ENCODE results near the gene KCNJ2. TPM values are rescaled to one million over a fixed set of nuclear protein-coding genes. Genes with fewer than 3 reads are reported as not detected.

The KCNJ2 gene
- total and polyA plus RNA-seq, 5 experiments from 2014 or later, result not detected

DNA sequence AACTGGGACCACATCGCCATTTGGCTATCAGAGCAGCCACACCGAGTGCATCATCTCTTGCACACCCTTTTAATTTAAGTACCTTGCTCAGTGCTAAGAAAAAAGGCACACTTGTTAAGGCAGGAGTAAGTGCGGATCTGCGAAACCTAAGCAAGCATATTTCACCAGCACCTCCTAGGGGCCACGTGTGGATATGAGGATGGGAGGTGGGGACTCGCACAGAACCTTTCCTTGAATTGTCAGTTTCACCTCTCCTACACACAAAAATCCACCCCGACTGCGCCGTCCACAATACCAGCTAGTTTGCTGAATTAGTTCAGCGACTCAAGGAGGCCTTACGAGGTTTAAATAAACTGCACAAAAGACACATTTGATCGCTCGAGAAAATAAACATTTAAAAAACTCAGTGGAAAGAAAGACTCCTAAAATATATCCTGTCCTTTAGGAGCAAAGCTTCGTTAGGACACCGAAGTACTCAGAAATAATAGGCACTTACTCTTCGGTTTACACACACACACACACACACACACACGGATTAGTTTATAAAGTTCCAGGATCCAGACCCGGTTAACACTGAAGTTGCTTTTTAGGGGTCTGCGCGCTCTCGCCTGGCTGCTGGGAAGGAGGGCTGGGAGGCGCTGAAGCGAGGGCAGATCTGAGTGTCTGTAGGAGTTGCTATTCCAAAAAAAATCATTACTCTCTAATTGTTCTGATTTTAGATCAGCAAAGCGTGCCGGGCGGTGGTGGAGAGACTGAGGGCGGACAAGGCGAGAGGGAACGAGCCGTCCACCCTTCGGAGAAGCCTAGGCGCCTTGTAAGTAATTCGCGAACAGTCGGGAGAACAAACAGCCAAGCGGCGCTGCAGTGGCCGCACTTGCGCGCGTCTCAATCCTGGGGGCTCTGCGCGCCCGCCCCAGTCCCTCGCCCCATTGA lies 1.0 kb upstream of the KCNJ2 start:
- ATAC-seq (no peak), DNase-seq (no peak)
- no peaks in the 10 kb centered on the region for H3K36me3 Mint-ChIP-seq
- POLR2A ChIA-PET, result no interaction called here
- H3K27me3 Mint-ChIP-seq, result peaks cover 36 to 77% (median 59%) of the 10 kb centered on the region in 5 donors
- peaks cover 0 to 2% (median 0%) of the 10 kb centered on the region in 9 donors for H3K9me3 Mint-ChIP-seq
- peak overlapping the region in 1 of 10 donors; percentile 63 for H3K27ac Mint-ChIP-seq
- H3K4me3 Mint-ChIP-seq, result peak overlapping the region; percentile 21 to 85 (median 70)
- H3K4me1 Mint-ChIP-seq, result peaks cover 10 to 22% (median 18%) of the 10 kb centered on the region in 4 donors

DNA sequence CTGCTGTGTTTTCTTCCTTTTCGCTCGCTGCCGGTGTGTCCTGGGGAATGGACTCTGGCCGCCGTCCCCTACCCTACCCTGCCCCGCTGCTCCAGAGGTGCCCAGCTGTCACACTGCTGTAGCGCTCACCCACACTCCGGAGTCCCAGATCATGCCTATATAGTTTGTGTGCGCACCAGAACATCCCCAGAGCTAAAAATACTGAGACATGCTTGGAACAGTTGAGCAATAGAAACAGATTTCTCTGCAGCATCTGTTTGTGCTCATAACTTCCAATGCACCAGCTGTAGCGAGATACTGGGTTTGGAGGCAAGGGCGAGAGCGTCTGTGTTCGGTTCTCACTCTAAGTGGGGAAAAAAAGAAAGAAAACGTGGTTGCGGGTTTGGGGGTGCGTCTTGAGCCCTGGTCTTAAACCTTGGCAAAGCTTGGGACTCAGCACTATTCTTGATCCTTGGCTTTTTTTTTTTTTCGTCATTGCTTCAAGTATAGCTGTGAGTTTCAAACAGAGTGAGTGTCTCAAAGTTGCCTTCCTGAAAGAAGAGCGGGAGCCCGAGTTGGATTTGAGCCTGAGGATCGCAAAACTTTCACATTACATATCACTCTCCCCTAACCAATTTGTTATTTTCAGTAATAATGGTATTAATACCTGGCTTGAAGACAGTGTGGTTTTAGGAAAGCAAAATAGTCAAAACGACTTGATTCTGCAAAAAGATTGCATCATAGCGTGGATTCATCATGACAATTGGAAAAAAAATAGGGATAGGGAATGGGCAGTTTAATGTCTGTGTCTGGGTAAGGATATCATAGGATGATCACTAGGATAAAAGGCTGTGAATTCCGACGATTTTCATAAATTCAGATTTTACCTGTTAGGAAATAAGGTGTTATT lies 621 bp downstream of the KCNJ2 start:
- Mint-ChIP-seq H3K4me3 (peak overlapping the region; percentile 7 to 79 (median 60)), H3K4me1 (peaks cover 10 to 22% (median 18%) of the 10 kb centered on the region in 4 donors), H3K9me3 (peaks cover 0 to 3% (median 0%) of the 10 kb centered on the region in 9 donors), H3K27ac (peak overlapping the region in 1 of 10 donors; percentile 66), H3K27me3 (peaks cover 38 to 74% (median 59%) of the 10 kb centered on the region in 5 donors), H3K36me3 (no peaks in the 10 kb centered on the region)
- POLR2A ChIA-PET, result no interaction called here
- no peak for ATAC-seq
- DNase-seq, result no peak

DNA sequence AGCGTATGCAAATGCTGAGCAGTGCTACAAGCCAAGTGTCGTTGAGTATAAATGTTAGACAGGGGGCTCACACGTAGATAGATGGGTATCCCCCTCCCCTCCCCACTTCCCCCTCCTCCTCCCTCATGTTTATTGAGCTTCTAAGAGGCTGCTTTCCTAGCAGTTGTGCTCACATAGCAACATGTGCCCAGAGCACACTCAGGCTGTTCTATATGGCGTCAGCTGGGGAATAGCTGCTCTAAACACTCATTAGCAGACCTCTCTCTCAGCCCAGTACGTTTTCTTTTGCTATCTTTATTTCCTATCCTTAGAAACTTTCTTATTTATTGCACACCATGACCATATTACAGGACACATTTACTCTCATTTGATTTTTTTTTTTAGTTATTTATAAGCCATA lies 1.8 kb downstream of the KCNJ2 start:
- ATAC-seq (no peak), DNase-seq (no peak)
- Mint-ChIP-seq H3K4me3 (peak overlapping the region in 1 of 10 donors; percentile 53), H3K27me3 (peaks cover 37 to 67% (median 52%) of the 10 kb centered on the region in 5 donors), H3K9me3 (peaks cover 0 to 3% (median 0%) of the 10 kb centered on the region in 9 donors), H3K4me1 (peaks cover 10 to 22% (median 18%) of the 10 kb centered on the region in 4 donors), H3K36me3 (no peaks in the 10 kb centered on the region), H3K27ac (no peak overlapping the region)
- POLR2A ChIA-PET, result no interaction called here

DNA sequence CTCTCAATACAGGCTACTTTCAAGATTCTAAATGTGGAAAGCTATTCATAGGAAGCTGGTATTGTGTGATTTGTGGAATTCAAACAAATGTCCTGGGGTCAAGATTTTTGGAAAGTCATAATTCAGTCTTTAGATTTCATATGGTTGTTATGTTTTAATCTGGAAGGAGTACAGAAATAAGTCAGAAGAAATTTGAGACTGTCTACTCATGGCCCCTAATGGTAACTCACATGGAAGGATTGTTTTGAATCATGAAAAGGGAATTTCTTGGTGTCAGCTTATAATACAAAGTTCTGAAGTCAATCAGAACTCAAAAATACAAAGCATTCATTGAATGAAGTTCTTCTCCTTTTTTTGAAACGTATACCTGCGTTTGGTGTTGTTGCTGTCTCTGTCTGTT lies 3.1 kb downstream of the KCNJ2 start:
- no peak for ATAC-seq
- POLR2A ChIA-PET, result no interaction called here
- H3K9me3 Mint-ChIP-seq, result peaks cover 0 to 3% (median 0%) of the 10 kb centered on the region in 9 donors

DNA sequence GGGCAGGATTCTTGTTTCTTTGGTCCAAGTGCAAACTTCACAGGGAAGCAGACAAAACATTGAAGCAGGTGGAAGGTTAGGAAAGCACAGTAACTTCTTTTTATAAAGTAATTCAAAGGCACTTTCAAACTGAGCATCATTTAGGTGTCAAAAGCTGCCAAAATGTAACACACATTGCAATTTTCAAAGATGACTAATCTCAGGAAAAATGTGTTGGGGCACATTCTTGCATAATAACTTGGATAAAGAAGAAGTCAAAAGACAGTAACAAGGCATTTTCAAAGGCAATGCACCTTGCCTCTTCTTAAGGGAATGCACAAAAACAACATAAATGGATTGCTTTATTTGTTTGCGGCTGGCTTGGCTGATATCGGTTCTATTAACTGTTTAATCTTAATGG lies 3.6 kb downstream of the KCNJ2 start:
- DNase-seq (no peak), ATAC-seq (no peak)
- Mint-ChIP-seq H3K9me3 (peaks cover 0 to 3% (median 0%) of the 10 kb centered on the region in 9 donors), H3K4me1 (peaks cover 10 to 22% (median 16%) of the 10 kb centered on the region in 4 donors), H3K27ac (no peak overlapping the region), H3K36me3 (no peaks in the 10 kb centered on the region), H3K4me3 (no peak overlapping the region), H3K27me3 (peaks cover 30 to 49% (median 41%) of the 10 kb centered on the region in 5 donors)
- POLR2A ChIA-PET, result no interaction called here

More for the DNA sequence above, 3.1 kb downstream of the KCNJ2 start:
- Mint-ChIP-seq H3K27ac (no peak overlapping the region), H3K27me3 (peaks cover 34 to 54% (median 44%) of the 10 kb centered on the region in 5 donors), H3K4me1 (peaks cover 10 to 23% (median 18%) of the 10 kb centered on the region in 4 donors), H3K4me3 (no peak overlapping the region), H3K36me3 (no peaks in the 10 kb centered on the region)
- no peak for DNase-seq

DNA sequence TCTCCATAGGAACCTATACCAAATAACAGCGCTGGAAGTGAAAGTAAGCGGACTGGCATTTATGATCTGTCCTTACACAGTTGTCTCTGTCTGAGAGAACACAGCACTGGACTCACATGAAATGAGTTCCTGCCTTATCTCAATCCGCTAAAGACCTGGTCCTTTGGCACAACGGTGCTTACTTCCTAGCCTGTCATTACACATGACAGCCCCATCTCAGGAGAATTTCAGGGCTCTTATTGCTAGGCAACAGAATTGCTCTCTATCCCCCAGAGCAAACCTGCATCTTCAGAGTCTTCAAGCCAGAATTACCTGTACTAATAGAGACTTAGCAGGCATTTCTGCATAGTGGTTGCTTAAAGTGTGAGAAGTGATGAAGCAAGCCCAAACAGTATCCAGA lies 4.3 kb downstream of the KCNJ2 start:
- H3K27me3 Mint-ChIP-seq, result peaks cover 27 to 42% (median 38%) of the 10 kb centered on the region in 5 donors
- POLR2A ChIA-PET, result no interaction called here
- H3K27ac Mint-ChIP-seq, result no peak overlapping the region
- no peaks in the 10 kb centered on the region for H3K36me3 Mint-ChIP-seq
- DNase-seq, result no peak
- H3K9me3 Mint-ChIP-seq, result peaks cover 0 to 3% (median 0%) of the 10 kb centered on the region in 9 donors
- H3K4me3 Mint-ChIP-seq, result no peak overlapping the region
- ATAC-seq, result no peak
- H3K4me1 Mint-ChIP-seq, result peaks cover 4 to 14% (median 10%) of the 10 kb centered on the region in 4 donors

DNA sequence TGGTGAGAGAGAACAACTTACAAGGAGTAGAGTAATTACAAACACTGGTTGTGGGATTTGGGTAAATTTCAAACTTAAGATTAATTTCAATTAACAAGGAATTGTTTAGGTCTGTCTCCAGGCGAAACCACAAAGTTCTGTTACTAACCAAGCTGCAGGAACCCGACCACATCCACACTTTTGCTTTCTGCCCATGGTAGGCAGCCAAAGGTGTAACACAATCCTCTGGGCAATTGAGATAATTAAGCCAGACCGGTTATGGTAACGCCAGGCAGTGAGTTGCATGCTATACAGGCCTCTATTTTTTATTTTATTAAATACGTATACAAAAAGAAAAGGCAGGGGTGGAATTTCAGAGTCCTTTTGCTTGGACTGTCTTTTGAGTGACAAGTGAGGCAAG lies 12.0 kb downstream of the KCNJ2 start:
- ATAC-seq, result no peak
- H3K36me3 Mint-ChIP-seq, result no peaks in the 10 kb centered on the region
- peaks cover 4 to 15% (median 8%) of the 10 kb centered on the region in 5 donors for H3K27me3 Mint-ChIP-seq
- H3K4me3 Mint-ChIP-seq, result no peak overlapping the region
- POLR2A ChIA-PET, result no interaction called here
- H3K4me1 Mint-ChIP-seq, result peaks cover 0 to 2% (median 0%) of the 10 kb centered on the region in 4 donors
- DNase-seq, result no peak
- H3K27ac Mint-ChIP-seq, result no peak overlapping the region
- H3K9me3 Mint-ChIP-seq, result peaks cover 0 to 3% (median 0%) of the 10 kb centered on the region in 9 donors

DNA sequence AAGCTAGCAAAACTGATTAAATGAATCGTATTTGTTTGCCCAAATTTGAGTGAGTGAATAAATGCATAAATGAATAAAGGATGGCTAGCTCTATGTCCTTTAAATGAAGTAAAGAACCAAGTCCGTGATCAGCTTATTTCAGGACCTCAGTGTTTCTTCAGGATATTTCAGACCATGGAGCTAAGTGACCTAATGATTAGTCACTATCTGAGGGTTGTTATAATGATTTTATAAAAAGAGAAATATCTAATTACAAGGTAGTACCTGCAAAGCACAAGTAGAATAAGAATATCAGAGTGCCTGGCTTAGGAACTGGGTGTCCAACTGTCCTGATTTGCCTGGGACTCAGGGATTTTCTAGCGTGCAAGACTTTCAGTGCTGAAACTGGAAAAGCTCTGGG lies 12.5 kb downstream of the KCNJ2 start:
- Mint-ChIP-seq H3K36me3 (no peaks in the 10 kb centered on the region), H3K9me3 (peaks cover 0 to 3% (median 0%) of the 10 kb centered on the region in 9 donors), H3K27ac (peak overlapping the region in 1 of 10 donors; percentile 14), H3K27me3 (peaks cover 4 to 15% (median 8%) of the 10 kb centered on the region in 5 donors), H3K4me3 (no peak overlapping the region), H3K4me1 (peaks cover 0 to 2% (median 0%) of the 10 kb centered on the region in 4 donors)
- ATAC-seq, result no peak
- POLR2A ChIA-PET, result no interaction called here
- no peak for DNase-seq

DNA sequence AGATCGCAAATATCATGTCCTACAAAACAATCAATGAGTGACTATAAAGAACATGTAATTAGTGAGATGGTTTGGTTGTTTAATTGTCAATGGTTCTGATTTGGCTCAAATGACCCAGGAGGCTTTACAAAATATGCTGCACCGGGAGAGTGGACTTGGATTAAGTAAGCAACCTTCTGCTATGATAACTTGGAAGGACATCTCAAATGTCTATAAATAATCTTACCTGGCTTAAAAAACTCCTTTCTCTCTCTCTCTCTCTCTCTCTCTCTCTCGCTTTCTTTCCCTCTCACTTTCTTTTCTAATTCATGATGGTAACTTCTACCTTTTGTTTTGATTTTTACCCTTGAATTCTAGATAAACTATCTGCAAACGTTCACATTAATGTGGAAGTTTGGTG lies 14.2 kb downstream of the KCNJ2 start:
- POLR2A ChIA-PET, result no interaction called here
- ATAC-seq (no peak), DNase-seq (no peak)
- Mint-ChIP-seq H3K4me1 (no peaks in the 10 kb centered on the region), H3K36me3 (no peaks in the 10 kb centered on the region), H3K27ac (no peak overlapping the region), H3K9me3 (no peaks in the 10 kb centered on the region), H3K4me3 (no peak overlapping the region), H3K27me3 (peaks cover 3 to 12% (median 6%) of the 10 kb centered on the region in 5 donors)

DNA sequence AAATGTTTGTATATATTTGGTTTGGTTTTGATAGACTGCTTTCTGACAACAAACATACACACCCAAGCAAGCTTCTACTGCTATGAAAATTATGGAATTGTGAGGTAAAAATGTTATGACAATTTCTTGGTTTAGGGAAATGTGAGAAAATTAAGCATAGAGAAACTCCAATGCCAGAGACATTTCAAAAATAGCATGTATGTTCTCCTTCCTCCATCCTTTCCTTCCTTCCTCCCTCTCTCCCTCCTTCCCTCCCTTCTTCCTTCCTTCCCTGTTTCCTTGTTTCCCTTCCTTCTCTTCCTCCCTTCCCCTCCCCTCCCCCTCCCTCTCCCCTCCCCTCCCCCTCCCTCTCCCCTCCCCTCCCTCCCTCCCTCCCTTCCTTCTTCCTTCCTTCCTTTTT lies 14.9 kb downstream of the KCNJ2 start:
- ATAC-seq (no peak), DNase-seq (no peak)
- Mint-ChIP-seq H3K4me3 (no peak overlapping the region), H3K4me1 (no peaks in the 10 kb centered on the region), H3K27me3 (peaks cover 3 to 13% (median 6%) of the 10 kb centered on the region in 5 donors), H3K36me3 (no peaks in the 10 kb centered on the region), H3K27ac (no peak overlapping the region), H3K9me3 (no peaks in the 10 kb centered on the region)
- POLR2A ChIA-PET, result no interaction called here

DNA sequence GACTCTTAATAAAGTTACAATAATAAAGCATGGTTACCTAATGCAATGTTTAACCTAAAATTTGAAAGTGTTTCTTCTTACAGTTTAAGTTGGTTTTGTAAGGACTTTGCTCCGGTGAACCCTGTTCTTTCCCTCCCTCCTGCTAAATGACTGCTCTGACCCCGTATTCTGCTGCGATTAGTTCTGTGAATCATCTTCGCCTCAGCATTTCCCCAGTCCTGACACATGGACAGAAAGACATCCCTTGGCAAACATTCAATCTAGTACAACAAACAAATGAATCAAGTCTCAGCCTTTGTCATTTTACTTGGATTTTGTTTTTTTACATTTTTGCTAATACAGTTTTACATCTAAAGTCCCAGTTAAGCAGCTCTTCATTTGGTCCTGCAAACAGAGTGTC lies 15.4 kb downstream of the KCNJ2 start:
- POLR2A ChIA-PET, result no interaction called here
- Mint-ChIP-seq H3K4me1 (no peaks in the 10 kb centered on the region), H3K4me3 (no peak overlapping the region), H3K27me3 (peaks cover 3 to 15% (median 7%) of the 10 kb centered on the region in 5 donors), H3K9me3 (peaks cover 0 to 3% (median 0%) of the 10 kb centered on the region in 9 donors), H3K36me3 (no peaks in the 10 kb centered on the region), H3K27ac (no peak overlapping the region)
- no peak for ATAC-seq
- no peak for DNase-seq

DNA sequence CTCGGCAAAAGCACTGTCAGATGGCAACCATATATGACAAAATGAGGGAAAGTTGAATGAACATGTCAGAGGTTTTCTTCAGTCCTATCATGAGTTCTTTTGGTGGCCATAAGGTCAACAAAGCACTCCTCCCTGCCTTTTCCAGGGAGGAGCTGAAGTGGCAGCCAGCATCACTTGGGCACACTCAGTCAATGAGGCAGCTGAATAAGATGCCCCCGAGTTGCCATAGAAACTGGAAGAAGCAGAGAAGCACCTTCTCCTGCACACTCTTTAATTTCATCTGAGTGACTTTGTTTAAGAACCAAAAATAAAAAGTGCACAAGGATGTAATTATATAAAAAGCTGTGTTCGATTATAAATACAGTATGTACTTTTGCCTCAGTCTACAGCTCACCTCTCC lies 16.0 kb downstream of the KCNJ2 start:
- H3K4me3 Mint-ChIP-seq, result no peak overlapping the region
- H3K9me3 Mint-ChIP-seq, result peaks cover 0 to 3% (median 0%) of the 10 kb centered on the region in 9 donors
- no peaks in the 10 kb centered on the region for H3K4me1 Mint-ChIP-seq
- ATAC-seq (no peak), DNase-seq (no peak)
- POLR2A ChIA-PET, result no interaction called here
- H3K36me3 Mint-ChIP-seq, result no peaks in the 10 kb centered on the region
- no peak overlapping the region for H3K27ac Mint-ChIP-seq
- H3K27me3 Mint-ChIP-seq, result peaks cover 3 to 15% (median 8%) of the 10 kb centered on the region in 5 donors

Data from naive thymus-derived CD8-positive, alpha-beta T cell (primary cell).